GM04503 (cell line): ENCODE data around the gene SPAG6.
"Not testable (repeated sequence)": the region's sequence is repeated elsewhere in the genome, so short reads cannot be mapped to it uniquely, and the experiment has no call there.

ENCODE experiments used
- DNase-seq: peaks from one replicate; pipeline ENCODE4 v3.0.0-alpha.2; 2012; ENCODE audit warnings: low read depth

The SPAG6 gene

GRCh38 chr10:22372298-22372697, 27.0 kb downstream of the SPAG6 start:
- no peak for DNase-seq

GRCh38 chr10:22372917-22373316, 27.6 kb downstream of the SPAG6 start:
- DNase-seq: no peak

GRCh38 chr10:22374489-22375126, 29.3 kb downstream of the SPAG6 start:
- DNase-seq: no peak

GRCh38 chr10:22379059-22379458, 33.8 kb downstream of the SPAG6 start:
- DNase-seq: no peak

- DNase-seq: no peak
Measured at GRCh38 chr10:22381262-22381661, 36.0 kb downstream of the SPAG6 start.

- DNase-seq: no peak
Measured at GRCh38 chr10:22386503-22386902, 41.2 kb downstream of the SPAG6 start.

GRCh38 chr10:22389856-22390589, 44.7 kb downstream of the SPAG6 start:
- no peak for DNase-seq

- DNase-seq: no peak
Measured at GRCh38 chr10:22391600-22391999, 46.3 kb downstream of the SPAG6 start.

- not testable (repeated sequence) for DNase-seq
Measured at GRCh38 chr10:22396195-22396594, 50.9 kb downstream of the SPAG6 start.

GRCh38 chr10:22406916-22407315, 61.6 kb downstream of the SPAG6 start:
- not testable (repeated sequence) for DNase-seq

- DNase-seq: no peak
Measured at GRCh38 chr10:22410394-22410793, 65.1 kb downstream of the SPAG6 start.

GRCh38 chr10:22410846-22411245, 65.5 kb downstream of the SPAG6 start:
- no peak for DNase-seq

- DNase-seq: no peak
Measured at GRCh38 chr10:22414146-22414545, 68.8 kb downstream of the SPAG6 start.

GRCh38 chr10:22415072-22415471, 69.8 kb downstream of the SPAG6 start:
- no peak for DNase-seq

- DNase-seq: no peak
Measured at GRCh38 chr10:22417736-22418268, 72.5 kb downstream of the SPAG6 start.

- no peak for DNase-seq
Measured at GRCh38 chr10:22420787-22421517, 75.7 kb downstream of the SPAG6 start.

- no peak for DNase-seq
Measured at GRCh38 chr10:22426653-22427052, 81.4 kb downstream of the SPAG6 start.

- no peak for DNase-seq
Measured at GRCh38 chr10:22427101-22427500, 81.8 kb downstream of the SPAG6 start.

GRCh38 chr10:22427890-22428571, 82.7 kb downstream of the SPAG6 start:
- peak; percentile 90 for DNase-seq

GRCh38 chr10:22429146-22429545, 83.8 kb downstream of the SPAG6 start:
- no peak for DNase-seq

- no peak for DNase-seq
Measured at GRCh38 chr10:22429981-22430421, 84.7 kb downstream of the SPAG6 start.

- peak; percentile 89 for DNase-seq
Measured at GRCh38 chr10:22433875-22434274, 88.6 kb downstream of the SPAG6 start.
